SK-N-MC (cell line): Measurements from ENCODE around the gene KRT12.

ENCODE experiments used
- EZH2 ChIP-seq: fragments of 200-600 bp; sonication (generic); IDR thresholded peaks from one replicate; pipeline ENCODE4 v1.6.1; 2017; ENCODE audit warnings: antibody characterized with exemption
- FOXP2 ChIP-seq: optimal IDR thresholded peaks from 2 replicates; pipeline ENCODE3; 2011; ENCODE audit warnings: mild to moderate bottlenecking, moderate library complexity; ENCODE audit not compliant: insufficient read depth; ENCODE audit errors: extremely low read length, control extremely low read depth
- POLR2AphosphoS5 ChIP-seq: IDR thresholded peaks from 2 replicates; pipeline ENCODE4 v1.6.1; 2012; ENCODE audit warnings: mild to moderate bottlenecking, low read depth, low read length, borderline replicate concordance

GRCh38 chr17:40909755-40910154 is 42.7 kb upstream of the KRT12 start:
- no peak for TF ChIP-seq POLR2AphosphoS5
- TF ChIP-seq EZH2, result no peak
- TF ChIP-seq FOXP2, result no peak
